Caco-2 (cell line): ENCODE data around the gene VPS50. TPM values are rescaled to one million over a fixed set of nuclear protein-coding genes. Genes with fewer than 3 reads are reported as not detected.

Experiments
- Bru-seq: library from RNA; stranded (reverse); fragments of 400-500 nt; gene quantifications from one replicate; lab custom pipeline; 2021; lab: Mats Ljungman, UMichigan
- BruChase-seq, 2 experiments: library from RNA; stranded (reverse); fragments of 400-500 nt; gene quantifications; one replicate each; lab custom pipeline; 2021; lab: Mats Ljungman, UMichigan
- BruUV-seq: library from RNA; stranded (reverse); fragments of 400-500 nt; replicated peaks from 2 replicates; lab custom pipeline; 2021; lab: Mats Ljungman, UMichigan
- CTCF ChIA-PET: fragments of 300-600 bp; sonication (Branson Sonifier 250); formaldehyde crosslinking; loops from one replicate; lab custom pipeline; 2022; ENCODE audit warnings: antibody characterized with exemption; lab: Charles Lee
- POLR2A ChIA-PET: fragments of 300-600 bp; sonication (Branson Sonifier 250); formaldehyde crosslinking; loops from one replicate; lab custom pipeline; 2022; ENCODE audit warnings: antibody characterized with exemption; lab: Charles Lee
- DNase-seq, 2 experiments: peaks; one replicate each; pipeline versions ENCODE4 v3.0.0 to v3.0.0-alpha.2; 2020 to 2022
- H3K27me3 ChIP-seq: replicated peaks from 2 replicates; pipeline ENCODE4 v1.6.0; 2011; ENCODE audit warnings: low read length; ENCODE audit not compliant: control insufficient read depth, insufficient read depth
- H3K36me3 ChIP-seq: 2 replicates; pipeline ENCODE4 v1.5.1; 2011; ENCODE audit warnings: low read length; ENCODE audit not compliant: control insufficient read depth, insufficient read depth
- H3K4me1 ChIP-seq: fragments of 250-450 bp; sonication (Bioruptor Pico); 2 replicates; pipeline ENCODE4 v1.5.1; 2020; ENCODE audit warnings: mild to moderate bottlenecking
- H3K4me3 ChIP-seq: 2 replicates; pipeline ENCODE4 v1.5.1; 2011; ENCODE audit warnings: low read depth, mild to moderate bottlenecking, control low read depth, low read length
- H3K9me3 ChIP-seq: fragments of 250-450 bp; sonication (Bioruptor Pico); 2 replicates; pipeline ENCODE4 v1.5.1; 2020; ENCODE audit warnings: mild to moderate bottlenecking, moderate library complexity
- H3K27ac Mint-ChIP-seq: one replicate; pipeline ENCODE4 v1.8.0; 2022; ENCODE audit warnings: mixed read lengths; ENCODE audit not compliant: unreplicated experiment
- H3K27me3 Mint-ChIP-seq: one replicate; pipeline ENCODE4 v1.8.0; 2022; ENCODE audit warnings: mixed read lengths; ENCODE audit not compliant: insufficient read depth, unreplicated experiment
- H3K36me3 Mint-ChIP-seq: one replicate; pipeline ENCODE4 v1.8.0; 2022; ENCODE audit warnings: mild to moderate bottlenecking, mixed read lengths; ENCODE audit not compliant: insufficient read depth, unreplicated experiment
- H3K4me1 Mint-ChIP-seq: one replicate; pipeline ENCODE4 v1.8.0; 2022; ENCODE audit warnings: low read depth, mixed read lengths; ENCODE audit not compliant: unreplicated experiment
- H3K4me3 Mint-ChIP-seq: one replicate; pipeline ENCODE4 v1.8.0; 2022; ENCODE audit warnings: mild to moderate bottlenecking, moderate library complexity, mixed read lengths; ENCODE audit not compliant: unreplicated experiment
- H3K9me3 Mint-ChIP-seq: one replicate; pipeline ENCODE4 v1.8.0; 2022; ENCODE audit warnings: mixed read lengths; ENCODE audit not compliant: unreplicated experiment
- intact Hi-C: fragments of 100-400 bp; cut with micrococcal nuclease; formaldehyde crosslinking; loops from one replicate; pipeline ENCODE4 v1.10.0; 2022; ENCODE audit not compliant: unreplicated experiment
- long read RNA-seq: library from polyadenylated mRNA; stranded (forward); transcript quantifications from one replicate; pipeline ENCODE4 v2.0.0, GENCODE V29; 2022
- total RNA-seq: library from RNA; stranded (reverse); gene quantifications from 2 replicates; pipeline ENCODE4 v1.2.3, GENCODE V29; 2022
- TF ChIP-seq, protein P1 (sequence below), 2 experiments: fragments of 200-600 bp in 1 of 2; IDR thresholded peaks; 1 replicate in 1 of 2; 2 replicates in 1 of 2; pipeline versions ENCODE4 v1.5.1 to v1.8.0; 2011 to 2022; ENCODE audit warnings: antibody characterized with exemption in 1 of 2, control low read depth in 1 of 2, inconsistent platforms in 1 of 2, low read depth in 1 of 2, low read length in 1 of 2, mild to moderate bottlenecking in 1 of 2, moderate library complexity in 1 of 2; ENCODE audit not compliant: insufficient read depth in 1 of 2, severe bottlenecking in 1 of 2, unreplicated experiment in 1 of 2

Gene VPS50, protein sequence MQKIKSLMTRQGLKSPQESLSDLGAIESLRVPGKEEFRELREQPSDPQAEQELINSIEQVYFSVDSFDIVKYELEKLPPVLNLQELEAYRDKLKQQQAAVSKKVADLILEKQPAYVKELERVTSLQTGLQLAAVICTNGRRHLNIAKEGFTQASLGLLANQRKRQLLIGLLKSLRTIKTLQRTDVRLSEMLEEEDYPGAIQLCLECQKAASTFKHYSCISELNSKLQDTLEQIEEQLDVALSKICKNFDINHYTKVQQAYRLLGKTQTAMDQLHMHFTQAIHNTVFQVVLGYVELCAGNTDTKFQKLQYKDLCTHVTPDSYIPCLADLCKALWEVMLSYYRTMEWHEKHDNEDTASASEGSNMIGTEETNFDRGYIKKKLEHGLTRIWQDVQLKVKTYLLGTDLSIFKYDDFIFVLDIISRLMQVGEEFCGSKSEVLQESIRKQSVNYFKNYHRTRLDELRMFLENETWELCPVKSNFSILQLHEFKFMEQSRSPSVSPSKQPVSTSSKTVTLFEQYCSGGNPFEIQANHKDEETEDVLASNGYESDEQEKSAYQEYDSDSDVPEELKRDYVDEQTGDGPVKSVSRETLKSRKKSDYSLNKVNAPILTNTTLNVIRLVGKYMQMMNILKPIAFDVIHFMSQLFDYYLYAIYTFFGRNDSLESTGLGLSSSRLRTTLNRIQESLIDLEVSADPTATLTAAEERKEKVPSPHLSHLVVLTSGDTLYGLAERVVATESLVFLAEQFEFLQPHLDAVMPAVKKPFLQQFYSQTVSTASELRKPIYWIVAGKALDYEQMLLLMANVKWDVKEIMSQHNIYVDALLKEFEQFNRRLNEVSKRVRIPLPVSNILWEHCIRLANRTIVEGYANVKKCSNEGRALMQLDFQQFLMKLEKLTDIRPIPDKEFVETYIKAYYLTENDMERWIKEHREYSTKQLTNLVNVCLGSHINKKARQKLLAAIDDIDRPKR
- total RNA-seq: 38.7 and 40.3 TPM in 2 replicates
- Bru-seq, nascent RNA: percentile 85 among the genes with signal in this experiment
- percentile 83 among the genes with signal in this experiment for BruChase-seq, experiment 1, labeled RNA remaining after a 2-hour chase
- percentile 74 among the genes with signal in this experiment for BruChase-seq, experiment 2, labeled RNA remaining after a 6-hour chase
- long read RNA-seq, transcript VPS50-202 (28 exons, 3,613 nt): major isoform, 17 of 47 reads
- long read RNA-seq, partial matches to known transcripts: 13 of 47 reads
- long read RNA-seq, other reads (novel, unspliced or antisense): 13 of 47 reads

DNA sequence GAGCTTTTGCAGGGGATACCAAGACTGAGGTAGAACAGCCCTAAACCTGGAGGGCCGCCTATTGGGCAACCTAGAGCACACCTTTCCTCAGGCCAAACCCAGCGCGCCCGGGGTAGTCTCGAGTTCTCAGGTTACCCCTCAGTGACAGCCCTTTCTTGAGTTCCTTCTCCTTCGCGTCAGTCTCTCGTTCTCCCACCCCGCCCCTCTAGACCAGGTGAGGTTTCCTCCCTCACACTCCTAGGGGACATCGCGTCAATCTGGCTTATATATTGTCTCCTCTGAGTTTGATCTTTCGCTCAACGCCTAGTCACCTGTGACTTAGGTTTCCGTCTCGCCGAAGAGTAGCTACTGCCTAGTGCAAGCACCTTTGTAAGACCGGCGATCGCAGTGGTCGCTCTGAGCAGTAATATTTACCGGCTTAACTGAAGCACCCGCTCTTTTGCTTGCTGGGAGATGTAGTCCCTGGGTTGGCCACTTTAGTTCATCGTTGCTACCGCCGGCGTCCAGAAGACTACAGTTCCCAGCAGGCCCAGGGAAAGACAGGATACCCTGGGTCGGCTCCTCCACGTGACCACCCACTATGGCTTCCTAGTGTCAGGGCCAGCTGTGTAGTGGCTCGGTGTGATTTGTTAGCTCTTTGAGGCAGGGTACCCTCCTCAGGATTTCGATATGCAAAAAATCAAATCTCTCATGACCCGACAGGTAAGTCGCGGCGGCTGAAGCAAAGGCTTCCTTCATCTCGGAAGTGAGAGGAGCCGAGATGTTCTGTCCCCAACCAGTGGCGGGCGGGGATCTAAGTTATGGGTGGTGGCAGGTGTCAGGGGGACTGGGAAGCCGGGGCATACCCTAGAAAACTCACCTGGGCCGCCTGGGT, at the start of gene VPS50:
VPS50 (plus strand) TSS at position 568 of the 874 bp plus-strand sequence; CDS start at position 670, 102 bp downstream.
- Mint-ChIP-seq H3K36me3 (no peaks in the 10 kb centered on the region), H3K4me1 (no peaks in the 10 kb centered on the region), H3K27me3 (no peaks in the 10 kb centered on the region), H3K27ac (peak within 1 kb of the TSS; percentile 97), H3K9me3 (no peaks in the 10 kb centered on the region), H3K4me3 (peak within 1 kb of the TSS; percentile 96)
- Histone ChIP-seq H3K4me1 (peaks cover 15% of the 10 kb centered on the region; the same call in 1 of the 2 replicates), H3K4me3 (peak within 1 kb of the TSS; percentile 51), H3K36me3 (no peaks in the 10 kb centered on the region), H3K9me3 (no peaks in the 10 kb centered on the region), H3K27me3 (no peaks in the 10 kb centered on the region)
- ChIA-PET CTCF (interaction anchor here (0.5 to 1.9 kb wide), 6 partner anchors 9 to 211 kb away, joined by 3 to 12 read pairs (median 3); no protein-coding TSS in a partner anchor), POLR2A (interaction anchor here (0.5 to 0.9 kb wide), 3 partner anchors 26 to 509 kb away, joined by 3 to 4 read pairs (median 4); no protein-coding TSS in a partner anchor)
- intact Hi-C loops: loop anchor here (1.0 to 5.0 kb wide), 3 partner anchors 54 to 535 kb away; no protein-coding TSS in a partner anchor
- TF ChIP-seq, protein P1, sequence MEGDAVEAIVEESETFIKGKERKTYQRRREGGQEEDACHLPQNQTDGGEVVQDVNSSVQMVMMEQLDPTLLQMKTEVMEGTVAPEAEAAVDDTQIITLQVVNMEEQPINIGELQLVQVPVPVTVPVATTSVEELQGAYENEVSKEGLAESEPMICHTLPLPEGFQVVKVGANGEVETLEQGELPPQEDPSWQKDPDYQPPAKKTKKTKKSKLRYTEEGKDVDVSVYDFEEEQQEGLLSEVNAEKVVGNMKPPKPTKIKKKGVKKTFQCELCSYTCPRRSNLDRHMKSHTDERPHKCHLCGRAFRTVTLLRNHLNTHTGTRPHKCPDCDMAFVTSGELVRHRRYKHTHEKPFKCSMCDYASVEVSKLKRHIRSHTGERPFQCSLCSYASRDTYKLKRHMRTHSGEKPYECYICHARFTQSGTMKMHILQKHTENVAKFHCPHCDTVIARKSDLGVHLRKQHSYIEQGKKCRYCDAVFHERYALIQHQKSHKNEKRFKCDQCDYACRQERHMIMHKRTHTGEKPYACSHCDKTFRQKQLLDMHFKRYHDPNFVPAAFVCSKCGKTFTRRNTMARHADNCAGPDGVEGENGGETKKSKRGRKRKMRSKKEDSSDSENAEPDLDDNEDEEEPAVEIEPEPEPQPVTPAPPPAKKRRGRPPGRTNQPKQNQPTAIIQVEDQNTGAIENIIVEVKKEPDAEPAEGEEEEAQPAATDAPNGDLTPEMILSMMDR (IDR thresholded peaks at IDR 0.05; ENCODE audit: insufficient read depth in 1 of 2, low read depth in 1 of 2, low read length in 1 of 2, severe bottlenecking in 1 of 2, unreplicated experiment in 1 of 2): peak in 1 of 2 experiments; percentile 32
- no TSS peak for BruUV-seq
- peak; percentile 96 to 97 for DNase-seq

DNA sequence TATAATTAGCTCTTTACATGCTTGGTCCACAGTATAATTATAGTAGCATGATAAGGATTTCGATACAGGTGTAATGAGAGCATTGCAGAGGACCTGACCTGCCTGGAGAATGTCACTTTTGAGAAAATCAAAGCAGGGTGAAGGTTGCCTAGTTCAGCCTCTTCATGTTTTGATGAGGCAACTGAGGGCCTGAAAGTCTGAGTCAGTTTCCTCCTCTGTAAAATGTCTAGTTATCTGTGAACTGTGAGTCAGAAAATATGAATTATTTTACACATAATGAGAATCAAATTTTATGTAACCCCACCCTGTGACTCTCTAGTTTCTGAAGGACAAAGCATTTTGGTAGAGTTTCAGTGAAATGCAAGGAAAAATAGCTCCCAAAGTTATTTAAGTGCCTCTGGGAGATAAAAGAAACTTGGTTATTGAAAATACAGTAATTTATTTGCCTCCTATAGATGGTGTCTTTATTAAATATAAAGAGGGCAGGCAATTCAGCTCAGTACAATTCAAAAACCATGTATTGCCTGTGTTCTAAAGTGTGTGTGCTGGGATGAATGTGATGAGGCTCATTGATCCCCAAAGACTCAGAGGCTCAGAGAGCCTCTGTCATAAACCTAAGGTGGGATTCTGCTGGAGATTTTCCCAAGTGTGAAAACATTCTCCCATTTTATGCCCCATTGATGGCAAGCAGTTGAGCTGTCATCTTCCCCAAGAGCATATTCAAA, 46.7 kb upstream of the VPS50 start:
- TF ChIP-seq, protein P1 (IDR thresholded peaks at IDR 0.05; ENCODE audit: insufficient read depth in 1 of 2, low read depth in 1 of 2, low read length in 1 of 2, severe bottlenecking in 1 of 2, unreplicated experiment in 1 of 2): no peak
- H3K9me3 Mint-ChIP-seq: no peaks in the 10 kb centered on the region
- intact Hi-C loops: no loop called here
- Histone ChIP-seq H3K4me3 (no peak overlapping the region), H3K36me3 (no peaks in the 10 kb centered on the region), H3K4me1 (no peaks in the 10 kb centered on the region), H3K27me3 (no peaks in the 10 kb centered on the region), H3K9me3 (no peaks in the 10 kb centered on the region)
- H3K36me3 Mint-ChIP-seq: peaks cover 5% of the 10 kb centered on the region
- BruUV-seq: no TSS peak
- POLR2A ChIA-PET: no interaction called here
- H3K4me1 Mint-ChIP-seq: peaks cover 8% of the 10 kb centered on the region
- peaks cover 2% of the 10 kb centered on the region for H3K27me3 Mint-ChIP-seq
- no peak overlapping the region for H3K4me3 Mint-ChIP-seq
- DNase-seq: no peak
- CTCF ChIA-PET: interaction anchor here (0.6 kb wide), 1 partner anchor 303 kb away, joined by 3 read pairs; no protein-coding TSS in a partner anchor
- no peak overlapping the region for H3K27ac Mint-ChIP-seq
